Spleen (tissue), 7 donors: Measurements from ENCODE around the gene CHSY3.

Experiments
- CTCF ChIP-seq, 11 experiments: fragments of 200-600 bp in 7 of 11; fragments of 450-650 bp in 4 of 11; sonication (generic) in 4 of 11; IDR thresholded peaks in 8 of 11; conservative IDR thresholded peaks in 3 of 11; 1 replicate in 7 of 11; 2 replicates in 4 of 11; pipeline versions ENCODE4 v1.4.0 to v1.8.0; 2016 to 2021; ENCODE audit warnings: antibody characterized with exemption in 11 of 11, inconsistent platforms in 4 of 11, mild to moderate bottlenecking in 1 of 11
- POLR2A ChIP-seq, 3 donors: fragments of 450-650 bp; IDR thresholded peaks; one replicate each; pipeline ENCODE4 v1.5.1; 2017; ENCODE audit warnings: antibody characterized with exemption in 3 of 3, mild to moderate bottlenecking in 1 of 3
- donor health status: DM: no; HTN: no; CAD: no; lungs with moderate emphysema.
- donor health status: DM: no; HTN: no; CAD: no.
- donor health status: DM: no; HTN: no; CAD: no.

- TF ChIP-seq POLR2A (IDR thresholded peaks at IDR 0.05) = no peak
- TF ChIP-seq CTCF (IDR thresholded peaks at IDR 0.05 in 8 of 11, conservative IDR thresholded peaks at IDR 0.05 in 3 of 11) = no peak
Observed at GRCh38 chr5:130043834-130044233, 139.6 kb downstream of the CHSY3 start.
